NCI-H1105 treated with DMSO at 0.1 percent for 48 hours (cell line): ENCODE measurements around the gene PLCXD3.

ENCODE experiments used
- DNase-seq: peaks from one replicate; lab custom pipeline; 2025; lab: John Stamatoyannopoulos, UW

Gene PLCXD3, protein sequence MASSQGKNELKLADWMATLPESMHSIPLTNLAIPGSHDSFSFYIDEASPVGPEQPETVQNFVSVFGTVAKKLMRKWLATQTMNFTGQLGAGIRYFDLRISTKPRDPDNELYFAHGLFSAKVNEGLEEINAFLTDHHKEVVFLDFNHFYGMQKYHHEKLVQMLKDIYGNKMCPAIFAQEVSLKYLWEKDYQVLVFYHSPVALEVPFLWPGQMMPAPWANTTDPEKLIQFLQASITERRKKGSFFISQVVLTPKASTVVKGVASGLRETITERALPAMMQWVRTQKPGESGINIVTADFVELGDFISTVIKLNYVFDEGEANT

GRCh38 chr5:41510176-41510831 is at the start of gene PLCXD3:
PLCXD3 (minus strand) TSS chr5:41510601; CDS start chr5:41510526, 75 bp downstream.
- DNase-seq, result peak; percentile 71

DNA sequence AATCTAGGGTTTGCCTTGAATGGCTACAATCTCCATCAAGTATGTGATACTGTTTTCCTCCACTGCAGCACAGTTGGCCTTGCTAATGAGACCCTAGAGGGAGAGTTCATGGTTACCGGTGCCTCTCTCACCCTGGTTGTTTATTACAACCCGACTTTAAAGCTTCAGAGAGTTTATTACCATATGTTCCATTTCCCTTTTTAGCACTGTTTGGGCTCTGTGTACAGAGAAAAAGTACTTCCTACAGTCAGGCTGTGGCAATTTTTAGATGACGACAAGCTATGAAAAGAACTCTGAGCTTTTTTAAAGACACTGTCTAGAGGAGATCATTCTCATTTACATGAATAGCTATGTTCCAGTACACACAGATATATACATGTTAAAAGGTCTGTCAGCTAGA is 48.8 kb upstream of the PLCXD3 start:
- no peak for DNase-seq

DNA sequence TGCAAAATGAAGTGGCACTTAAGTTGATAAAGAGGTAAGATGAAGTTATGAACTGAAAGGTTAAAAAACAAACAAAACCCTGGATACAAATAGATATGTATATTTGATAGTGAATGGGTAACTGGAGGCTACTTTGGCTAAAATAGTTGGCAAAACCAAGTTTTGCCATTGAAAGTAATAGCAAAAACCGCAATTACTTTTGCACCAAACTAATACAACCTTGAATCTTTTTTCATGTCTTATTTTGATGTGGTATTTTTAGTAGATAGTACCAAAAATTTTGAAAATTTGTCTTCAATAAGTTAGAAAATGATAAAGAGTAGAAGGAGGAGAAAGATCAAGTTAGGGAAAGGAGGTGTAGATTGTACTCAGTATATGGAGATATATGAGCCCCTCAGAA is 47.9 kb upstream of the PLCXD3 start:
- DNase-seq, result no peak

DNA sequence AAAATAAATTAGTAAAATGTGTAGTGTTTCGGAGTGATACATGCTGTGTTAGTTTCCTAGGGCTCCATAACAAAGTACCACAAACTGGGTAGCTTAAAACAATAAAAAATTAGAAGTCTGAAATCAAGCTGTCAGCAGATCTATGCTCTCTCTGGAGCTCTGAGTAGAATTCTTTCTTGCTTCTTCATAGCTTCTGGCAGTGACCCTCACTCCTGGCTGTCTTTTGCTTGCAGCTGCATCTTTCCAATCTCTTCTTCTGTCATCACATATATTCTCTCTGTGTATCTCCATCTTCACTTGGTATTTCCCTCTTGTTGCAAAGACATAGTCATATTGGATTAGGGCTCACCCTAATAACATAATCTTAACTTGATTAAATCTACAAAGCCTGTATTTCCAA is 37.6 kb upstream of the PLCXD3 start:
- DNase-seq, result no peak

DNA sequence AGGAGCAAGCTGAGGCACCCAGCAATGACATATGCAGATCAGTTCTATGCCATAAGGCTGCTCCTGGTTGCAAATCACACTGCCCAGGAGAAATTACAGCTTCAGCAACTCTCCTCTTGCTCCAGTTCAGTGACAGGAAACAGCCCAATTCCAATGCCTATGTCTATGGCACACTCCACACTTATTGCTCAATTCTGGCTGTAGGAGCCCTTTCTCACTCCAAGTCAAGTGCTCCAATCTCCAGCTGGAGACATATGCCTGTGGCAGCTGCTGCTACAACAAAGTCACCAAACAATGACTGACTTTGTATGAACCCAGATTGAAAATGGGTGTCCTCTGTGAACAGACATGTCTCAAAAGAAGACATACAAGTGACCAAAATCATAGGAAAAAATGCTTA is 31.8 kb upstream of the PLCXD3 start:
- no peak for DNase-seq

DNA sequence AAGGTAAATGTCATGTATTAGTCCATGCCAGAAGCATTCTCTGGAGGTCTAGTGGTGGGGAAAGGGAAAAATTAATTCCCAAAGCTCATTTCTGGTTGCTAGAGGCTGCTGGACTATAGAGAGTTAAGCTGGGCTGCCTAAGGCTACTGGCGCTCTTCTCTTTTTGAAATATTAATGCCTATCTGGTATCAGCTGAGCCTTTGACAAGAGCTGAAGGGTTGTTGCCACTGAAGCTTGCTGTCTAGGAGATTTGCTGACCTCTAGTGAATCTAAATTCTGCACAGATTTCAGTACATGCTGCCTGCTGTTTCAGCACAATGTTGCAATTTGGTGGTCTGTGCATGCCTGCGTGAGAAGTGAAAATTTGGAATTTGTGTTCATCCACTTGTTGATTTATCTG is 29.1 kb upstream of the PLCXD3 start:
- no peak for DNase-seq

GRCh38 chr5:41537581-41537980 is 27.2 kb upstream of the PLCXD3 start:
- DNase-seq, result no peak

DNA sequence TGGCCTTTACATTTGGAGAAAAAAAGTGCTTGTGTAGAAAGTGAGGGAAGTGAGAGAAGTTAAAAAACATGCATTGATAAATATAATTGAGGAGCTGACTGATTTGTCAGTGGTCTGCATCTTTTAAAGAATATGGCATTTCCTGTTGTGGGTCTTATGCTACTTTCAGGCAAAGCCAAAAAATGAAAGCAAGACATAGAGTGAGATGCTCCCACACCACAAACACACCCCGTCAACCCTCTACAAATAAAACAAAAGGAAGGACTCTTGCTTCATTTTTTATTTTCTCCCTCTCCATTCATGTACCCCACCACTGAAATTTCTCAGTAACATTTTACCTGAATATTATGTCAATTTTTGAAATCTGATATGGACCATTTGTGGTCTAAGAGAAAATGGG is 22.1 kb upstream of the PLCXD3 start:
- no peak for DNase-seq

GRCh38 chr5:41527201-41527779 is 16.9 kb upstream of the PLCXD3 start:
- DNase-seq, result no peak

DNA sequence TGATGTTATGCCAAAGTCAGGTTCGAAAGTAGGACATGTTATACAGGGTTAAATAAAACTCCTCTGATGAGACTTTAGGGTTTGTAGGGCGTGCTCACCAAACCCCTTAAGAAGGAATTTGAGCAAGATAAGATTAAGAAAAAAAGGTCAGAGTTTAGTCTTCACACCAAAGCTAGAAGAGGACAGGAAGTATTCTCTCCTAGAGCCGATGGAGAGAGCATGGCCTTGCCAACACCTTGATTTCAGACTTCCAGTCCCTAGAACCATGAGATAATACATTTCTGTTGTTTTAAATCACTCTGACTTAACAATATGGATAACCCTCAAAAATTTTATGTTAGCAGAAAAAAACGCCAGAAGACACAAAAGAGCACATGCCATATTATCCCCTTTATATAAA is 16.3 kb upstream of the PLCXD3 start:
- DNase-seq, result no peak

DNA sequence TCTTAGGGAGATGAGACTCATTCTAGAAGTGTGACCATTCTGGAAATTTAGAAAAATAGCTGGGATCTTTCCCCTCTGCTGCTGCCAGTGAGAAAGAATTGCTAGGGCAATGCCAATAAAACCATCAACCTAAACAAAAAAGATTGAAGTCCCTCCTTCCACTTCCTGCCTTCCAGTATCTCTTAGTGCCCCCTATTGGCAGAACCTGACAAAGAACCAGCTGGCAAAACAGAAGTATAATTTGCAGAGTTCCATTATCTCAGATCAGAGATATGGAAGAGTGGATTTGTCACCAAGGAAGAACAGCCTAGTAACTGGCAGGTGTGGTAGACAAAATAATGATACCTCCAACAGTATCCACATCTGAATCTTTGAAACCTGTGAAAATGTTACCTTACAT is 13.8 kb upstream of the PLCXD3 start:
- DNase-seq, result no peak

- no peak for DNase-seq
Observed at GRCh38 chr5:41522193-41522786, 11.9 kb upstream of the PLCXD3 start.

DNA sequence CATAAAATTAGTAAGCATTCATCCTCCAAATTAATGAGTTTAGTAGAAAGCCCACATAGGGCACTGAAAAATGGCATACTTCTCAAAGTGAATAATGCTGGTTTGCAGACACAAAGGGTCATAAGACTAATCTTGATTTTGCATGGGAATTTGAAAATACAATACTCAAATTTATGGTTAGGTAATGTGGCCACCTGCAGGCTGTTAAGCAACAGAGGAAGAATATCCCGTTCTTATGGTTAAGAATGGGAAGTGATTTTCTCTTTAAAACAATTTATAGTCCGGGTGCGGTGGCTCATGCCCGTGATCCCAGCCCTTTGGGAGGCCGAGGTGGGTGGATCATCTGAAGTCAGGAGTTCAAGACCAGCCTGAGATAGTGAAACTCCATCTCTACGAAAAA is 9.4 kb upstream of the PLCXD3 start:
- peak; percentile 23 for DNase-seq

GRCh38 chr5:41517909-41518308 is 7.5 kb upstream of the PLCXD3 start:
- no peak for DNase-seq

DNA sequence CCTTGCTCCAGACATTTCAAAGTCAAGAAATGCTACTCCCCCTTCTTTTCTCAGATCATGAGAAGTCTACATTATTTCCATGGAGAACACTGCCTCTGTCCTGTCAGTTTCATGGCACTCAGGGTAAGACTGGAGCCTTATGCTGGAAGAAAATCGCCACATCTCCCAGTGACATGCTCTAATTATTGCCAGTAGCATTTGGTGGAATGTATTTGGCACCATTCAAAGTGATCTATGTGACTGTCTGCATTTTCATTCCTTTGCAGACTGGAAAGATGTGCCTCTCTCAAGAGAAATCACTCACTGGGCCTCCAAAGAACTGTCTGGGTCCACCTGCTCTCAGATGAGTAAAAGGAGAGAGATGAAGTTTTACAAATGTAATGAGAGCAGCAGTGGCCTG is 840 bp upstream of the PLCXD3 start:
- no peak for DNase-seq

DNA sequence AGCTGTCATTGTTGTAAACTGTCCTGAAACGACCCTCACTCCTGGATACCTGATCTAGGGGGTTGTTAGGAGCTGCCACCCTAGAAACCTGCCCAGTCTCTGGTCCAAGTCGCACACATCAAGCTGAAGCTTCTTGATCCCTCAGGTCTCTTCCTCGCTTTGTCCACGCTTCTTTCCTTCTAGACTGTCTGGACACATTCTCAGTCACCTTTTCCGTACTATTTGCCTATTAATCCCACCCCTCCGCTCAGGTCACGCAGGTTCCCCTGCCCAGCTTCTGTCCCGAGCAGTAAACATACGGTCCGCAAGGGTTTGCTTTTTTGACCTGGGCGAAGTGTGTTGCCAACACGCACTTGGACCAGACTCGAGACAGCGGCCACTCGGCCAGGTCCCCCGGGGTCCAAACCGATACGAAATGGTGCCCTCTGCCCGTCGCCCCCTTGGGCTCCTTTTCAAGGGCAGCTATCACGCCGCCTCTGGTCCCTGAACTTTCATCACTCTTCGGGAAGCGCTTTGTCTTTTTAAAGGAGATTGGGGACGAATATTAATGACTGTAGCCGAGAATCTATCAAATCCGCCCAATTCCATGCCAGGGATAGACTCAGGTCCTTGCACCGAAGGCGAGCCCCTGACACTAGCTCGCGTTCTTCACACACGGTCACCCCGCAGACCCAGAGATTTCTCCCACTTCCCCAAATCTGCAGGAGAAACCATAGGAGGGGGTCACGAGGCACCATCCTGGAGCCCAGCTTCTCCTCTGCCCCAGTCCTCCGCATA is 814 bp downstream of the PLCXD3 start:
- no peak for DNase-seq

GRCh38 chr5:41508696-41509398 is 1.6 kb downstream of the PLCXD3 start:
- DNase-seq, result no peak

- DNase-seq, result no peak
Observed at GRCh38 chr5:41508186-41508585, 2.2 kb downstream of the PLCXD3 start.

DNA sequence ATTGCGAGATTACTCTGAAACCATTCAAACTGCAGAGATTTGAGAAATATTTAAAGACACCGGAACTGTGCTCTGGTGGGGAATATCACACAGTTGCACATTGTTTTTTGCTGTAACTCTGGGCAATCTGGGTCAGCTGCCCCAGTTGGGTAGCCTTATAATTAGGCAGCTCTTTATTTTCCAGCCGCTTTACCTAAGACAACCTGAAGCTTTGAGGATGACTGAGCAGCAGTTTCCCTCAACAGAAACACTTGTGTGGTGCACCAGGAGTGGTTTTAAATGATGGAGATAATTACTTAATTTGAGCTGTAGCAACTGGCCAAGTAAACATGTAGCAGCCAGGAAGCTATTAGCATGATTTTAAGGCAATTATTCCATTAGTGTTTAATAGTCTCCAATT is 2.9 kb downstream of the PLCXD3 start:
- DNase-seq, result peak; percentile 90

DNA sequence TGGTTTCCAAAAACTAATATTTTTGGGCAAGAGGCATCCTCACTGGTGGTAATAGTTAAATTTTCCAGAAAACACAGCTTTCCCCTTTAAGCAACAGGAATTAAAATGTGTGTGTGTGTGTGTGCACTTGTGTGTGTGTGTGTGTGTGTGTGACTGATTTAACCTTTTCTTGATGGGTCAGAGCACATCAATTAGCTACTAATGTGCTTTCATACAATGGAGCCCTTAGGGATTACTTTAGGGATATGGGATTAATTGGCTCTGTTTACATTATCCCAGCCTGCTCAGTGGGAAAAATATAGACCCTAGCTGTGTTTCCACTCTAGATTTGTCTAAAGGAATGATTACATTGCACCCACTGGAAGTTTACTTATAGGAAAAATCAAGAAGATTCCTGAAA is 6.5 kb downstream of the PLCXD3 start:
- no peak for DNase-seq

- DNase-seq, result no peak
Observed at GRCh38 chr5:41503310-41503709, 7.1 kb downstream of the PLCXD3 start.
